ENCODE data around the gene PCDHA8. TPM values are rescaled to one million over a fixed set of nuclear protein-coding genes. Genes with fewer than 3 reads are reported as not detected.
"Not testable (repeated sequence)": the region's sequence is repeated elsewhere in the genome, so short reads cannot be mapped to it uniquely, and the experiment has no call there.

Gene PCDHA8
- total RNA-seq, 2 donors from 2014 or later: 0.17 to 0.36 TPM

DNA sequence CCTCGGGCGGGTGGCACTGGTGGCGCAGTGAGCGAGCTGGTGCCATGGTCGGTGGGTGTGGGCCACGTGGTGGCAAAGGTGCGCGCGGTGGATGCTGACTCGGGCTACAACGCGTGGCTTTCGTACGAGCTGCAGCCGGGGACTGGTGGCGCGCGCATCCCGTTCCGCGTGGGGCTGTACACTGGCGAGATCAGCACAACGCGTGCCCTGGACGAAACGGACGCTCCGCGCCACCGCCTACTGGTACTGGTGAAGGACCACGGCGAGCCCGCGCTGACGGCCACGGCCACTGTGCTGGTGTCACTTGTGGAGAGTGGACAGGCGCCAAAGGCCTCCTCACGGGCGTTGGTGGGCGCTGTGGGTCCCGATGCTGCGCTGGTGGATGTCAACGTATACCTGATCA, 32.1 kb upstream of the PCDHA8 start:
- Histone ChIP-seq H3K4me3 (no peak overlapping the region), H3K36me3 (no peaks in the 10 kb centered on the region), H3K4me1 (replicated peaks) (no peaks in the 10 kb centered on the region), H3K27me3 (replicated peaks; ENCODE audit: insufficient read depth) (no peaks in the 10 kb centered on the region), H3K27ac (no peak overlapping the region), H3K9me3 (no peaks in the 10 kb centered on the region)
- TF ChIP-seq, protein P1, sequence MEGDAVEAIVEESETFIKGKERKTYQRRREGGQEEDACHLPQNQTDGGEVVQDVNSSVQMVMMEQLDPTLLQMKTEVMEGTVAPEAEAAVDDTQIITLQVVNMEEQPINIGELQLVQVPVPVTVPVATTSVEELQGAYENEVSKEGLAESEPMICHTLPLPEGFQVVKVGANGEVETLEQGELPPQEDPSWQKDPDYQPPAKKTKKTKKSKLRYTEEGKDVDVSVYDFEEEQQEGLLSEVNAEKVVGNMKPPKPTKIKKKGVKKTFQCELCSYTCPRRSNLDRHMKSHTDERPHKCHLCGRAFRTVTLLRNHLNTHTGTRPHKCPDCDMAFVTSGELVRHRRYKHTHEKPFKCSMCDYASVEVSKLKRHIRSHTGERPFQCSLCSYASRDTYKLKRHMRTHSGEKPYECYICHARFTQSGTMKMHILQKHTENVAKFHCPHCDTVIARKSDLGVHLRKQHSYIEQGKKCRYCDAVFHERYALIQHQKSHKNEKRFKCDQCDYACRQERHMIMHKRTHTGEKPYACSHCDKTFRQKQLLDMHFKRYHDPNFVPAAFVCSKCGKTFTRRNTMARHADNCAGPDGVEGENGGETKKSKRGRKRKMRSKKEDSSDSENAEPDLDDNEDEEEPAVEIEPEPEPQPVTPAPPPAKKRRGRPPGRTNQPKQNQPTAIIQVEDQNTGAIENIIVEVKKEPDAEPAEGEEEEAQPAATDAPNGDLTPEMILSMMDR (IDR thresholded peaks at IDR 0.05): no peak
- no peak for TF ChIP-seq POLR2A (IDR thresholded peaks at IDR 0.05)
- TF ChIP-seq POLR2AphosphoS5 (IDR thresholded peaks at IDR 0.05): no peak
- 70% methylated on average over 35 of the region's 43 CpGs for WGBS
- intact Hi-C loops (cut with DNase I): no loop called here
- no peak for DNase-seq (ENCODE audit: low spot score)

DNA sequence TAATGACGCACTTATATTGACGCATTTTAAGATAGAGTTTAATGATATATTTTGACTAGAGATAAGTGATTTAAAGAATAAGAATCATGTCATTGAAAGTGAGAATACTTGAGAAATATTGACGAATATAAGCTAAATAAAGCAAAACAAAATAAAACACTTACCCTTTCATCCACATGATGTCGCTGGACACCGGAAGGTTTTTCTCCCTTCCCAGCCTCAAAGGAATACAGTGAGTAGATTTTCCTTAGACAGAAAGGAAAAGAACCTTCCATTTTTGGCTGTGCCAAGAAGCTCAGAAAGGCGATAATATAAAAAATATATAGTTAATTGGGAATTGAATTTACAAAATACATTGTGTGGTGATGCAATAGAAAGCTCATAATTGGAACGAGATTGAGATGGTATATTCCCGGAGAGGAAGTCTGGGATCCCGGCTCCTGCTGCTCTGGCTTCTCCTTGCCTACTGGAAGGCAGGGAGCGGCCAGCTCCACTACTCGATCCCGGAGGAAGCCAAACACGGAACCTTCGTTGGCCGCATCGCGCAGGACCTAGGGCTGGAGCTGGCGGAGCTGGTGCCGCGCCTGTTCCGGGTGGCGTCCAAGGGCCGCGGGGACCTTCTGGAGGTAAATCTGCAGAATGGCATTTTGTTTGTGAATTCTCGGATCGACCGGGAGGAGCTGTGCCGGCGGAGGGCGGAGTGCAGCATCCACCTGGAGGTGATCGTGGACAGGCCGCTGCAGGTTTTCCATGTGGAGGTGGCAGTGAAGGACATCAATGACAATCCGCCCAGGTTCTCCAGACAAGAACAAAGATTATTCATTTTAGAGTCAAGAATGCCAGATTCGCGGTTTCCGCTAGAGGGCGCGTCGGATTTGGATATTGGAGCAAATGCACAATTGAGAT, 19.4 kb upstream of the PCDHA8 start, which contains the start of gene PCDHA5:
Gene PCDHA5 (plus strand): TSS at position 239 of the 906 bp plus-strand sequence.
- no peak for TF ChIP-seq POLR2A (IDR thresholded peaks at IDR 0.05)
- TF ChIP-seq, protein P1 (IDR thresholded peaks at IDR 0.05): no peak
- TF ChIP-seq POLR2AphosphoS5 (IDR thresholded peaks at IDR 0.05): no peak
- no peak for DNase-seq (ENCODE audit: low spot score)
- Histone ChIP-seq H3K36me3 (no peaks in the 10 kb centered on the region), H3K4me1 (replicated peaks) (no peaks in the 10 kb centered on the region), H3K4me3 (no peak within 1 kb of the TSS), H3K27me3 (replicated peaks; ENCODE audit: insufficient read depth) (peaks cover 2% of the 10 kb centered on the region), H3K9me3 (no peaks in the 10 kb centered on the region), H3K27ac (no peak within 1 kb of the TSS)
- intact Hi-C loops (cut with DNase I): no loop called here
- WGBS: 30% methylated on average over 39 of the region's 39 CpGs

DNA sequence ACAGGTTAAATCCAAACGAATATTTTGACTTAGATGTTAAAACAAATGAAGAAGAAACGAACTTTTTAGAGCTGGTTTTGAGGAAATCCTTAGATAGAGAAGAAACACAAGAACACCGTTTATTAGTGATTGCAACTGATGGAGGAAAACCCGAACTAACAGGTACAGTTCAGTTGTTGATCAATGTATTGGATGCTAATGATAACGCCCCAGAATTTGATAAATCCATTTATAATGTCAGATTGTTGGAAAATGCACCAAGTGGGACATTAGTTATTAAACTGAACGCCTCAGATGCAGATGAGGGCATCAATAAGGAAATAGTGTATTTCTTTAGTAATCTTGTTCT, 18.7 kb upstream of the PCDHA8 start:
- Histone ChIP-seq H3K9me3 (no peaks in the 10 kb centered on the region), H3K36me3 (no peaks in the 10 kb centered on the region), H3K4me1 (replicated peaks) (no peaks in the 10 kb centered on the region), H3K27me3 (replicated peaks; ENCODE audit: insufficient read depth) (peaks cover 2% of the 10 kb centered on the region), H3K4me3 (no peak overlapping the region), H3K27ac (no peak overlapping the region)
- DNase-seq (ENCODE audit: low spot score): no peak
- WGBS: 26% methylated on average over 6 of the region's 6 CpGs
- intact Hi-C loops (cut with DNase I): no loop called here
- TF ChIP-seq, protein P1 (IDR thresholded peaks at IDR 0.05): no peak
- TF ChIP-seq POLR2A (IDR thresholded peaks at IDR 0.05) (no peak), POLR2AphosphoS5 (IDR thresholded peaks at IDR 0.05) (no peak)

DNA sequence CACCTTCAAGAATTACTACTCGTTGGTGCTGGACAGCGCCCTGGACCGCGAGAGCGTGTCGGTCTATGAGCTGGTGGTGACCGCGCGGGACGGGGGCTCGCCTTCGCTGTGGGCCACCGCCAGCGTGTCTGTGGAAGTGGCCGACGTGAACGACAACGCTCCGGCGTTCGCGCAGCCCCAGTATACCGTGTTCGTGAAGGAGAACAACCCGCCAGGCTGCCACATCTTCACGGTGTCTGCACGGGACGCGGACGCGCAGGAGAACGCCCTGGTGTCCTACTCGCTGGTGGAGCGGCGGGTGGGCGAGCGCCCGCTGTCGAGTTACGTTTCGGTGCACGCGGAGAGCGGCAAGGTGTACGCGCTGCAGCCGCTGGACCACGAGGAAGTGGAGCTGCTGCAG, 18.0 kb upstream of the PCDHA8 start:
- H3K36me3 ChIP-seq; DNase-seq (ENCODE audit: low spot score); intact Hi-C loops (cut with DNase I); H3K27me3 ChIP-seq (replicated peaks; ENCODE audit: insufficient read depth); H3K4me3 ChIP-seq; H3K27ac ChIP-seq; H3K4me1 ChIP-seq (replicated peaks); H3K9me3 ChIP-seq: not testable (repeated sequence)
- WGBS: 40% methylated on average over 38 of the region's 48 CpGs

DNA sequence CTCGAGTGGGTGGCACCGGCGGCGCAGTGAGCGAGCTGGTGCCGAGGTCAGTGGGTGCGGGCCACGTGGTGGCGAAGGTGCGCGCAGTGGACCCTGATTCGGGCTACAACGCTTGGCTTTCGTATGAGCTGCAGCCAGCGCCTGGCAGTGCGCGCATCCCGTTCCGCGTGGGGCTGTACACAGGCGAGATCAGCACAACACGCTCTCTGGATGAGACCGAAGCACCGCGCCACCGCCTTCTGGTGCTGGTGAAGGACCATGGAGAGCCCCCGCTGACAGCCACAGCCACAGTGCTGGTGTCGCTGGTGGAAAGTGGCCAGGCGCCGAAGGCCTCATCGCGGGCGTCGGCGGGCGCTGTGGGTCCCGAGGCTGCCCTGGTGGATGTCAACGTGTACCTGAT, 17.5 kb upstream of the PCDHA8 start:
- no peak overlapping the region for H3K4me3 ChIP-seq
- intact Hi-C loops (cut with DNase I): no loop called here
- H3K36me3 ChIP-seq: no peaks in the 10 kb centered on the region
- WGBS: 50% methylated on average over 37 of the region's 38 CpGs
- no peaks in the 10 kb centered on the region for H3K9me3 ChIP-seq
- H3K27ac ChIP-seq: no peak overlapping the region
- DNase-seq (ENCODE audit: low spot score): no peak
- peaks cover 2% of the 10 kb centered on the region for H3K27me3 ChIP-seq (replicated peaks; ENCODE audit: insufficient read depth)
- TF ChIP-seq POLR2AphosphoS5 (IDR thresholded peaks at IDR 0.05) (no peak), POLR2A (IDR thresholded peaks at IDR 0.05) (no peak)
- TF ChIP-seq, protein P1 (IDR thresholded peaks at IDR 0.05): no peak
- H3K4me1 ChIP-seq (replicated peaks): no peaks in the 10 kb centered on the region
